ENCODE measurements around the gene SH3RF1.

SH3RF1 gene

DNA sequence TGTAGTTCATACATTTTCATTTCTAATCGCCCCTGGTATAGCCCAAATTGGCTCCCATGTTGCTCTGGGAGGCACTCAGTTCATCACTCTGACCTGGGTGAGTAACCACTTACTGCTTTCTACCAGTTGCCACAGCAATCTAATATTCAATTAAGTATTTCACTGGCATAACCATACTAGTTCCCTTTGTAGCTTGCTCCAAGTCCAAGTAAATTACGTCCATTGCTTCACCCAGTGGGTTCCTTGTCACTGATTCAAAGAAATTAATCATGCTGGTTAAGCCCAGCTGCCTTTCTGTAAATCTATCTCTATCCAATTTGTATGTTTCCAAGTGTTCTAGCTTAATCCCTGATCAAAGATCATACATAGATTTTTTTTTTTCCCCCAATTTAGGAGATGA, 168.7 kb downstream of the SH3RF1 start:
- no peak overlapping the region for H3K4me3 ChIP-seq (ENCODE audit: control insufficient read depth, low read depth, low read length)
- TF ChIP-seq, protein P1, sequence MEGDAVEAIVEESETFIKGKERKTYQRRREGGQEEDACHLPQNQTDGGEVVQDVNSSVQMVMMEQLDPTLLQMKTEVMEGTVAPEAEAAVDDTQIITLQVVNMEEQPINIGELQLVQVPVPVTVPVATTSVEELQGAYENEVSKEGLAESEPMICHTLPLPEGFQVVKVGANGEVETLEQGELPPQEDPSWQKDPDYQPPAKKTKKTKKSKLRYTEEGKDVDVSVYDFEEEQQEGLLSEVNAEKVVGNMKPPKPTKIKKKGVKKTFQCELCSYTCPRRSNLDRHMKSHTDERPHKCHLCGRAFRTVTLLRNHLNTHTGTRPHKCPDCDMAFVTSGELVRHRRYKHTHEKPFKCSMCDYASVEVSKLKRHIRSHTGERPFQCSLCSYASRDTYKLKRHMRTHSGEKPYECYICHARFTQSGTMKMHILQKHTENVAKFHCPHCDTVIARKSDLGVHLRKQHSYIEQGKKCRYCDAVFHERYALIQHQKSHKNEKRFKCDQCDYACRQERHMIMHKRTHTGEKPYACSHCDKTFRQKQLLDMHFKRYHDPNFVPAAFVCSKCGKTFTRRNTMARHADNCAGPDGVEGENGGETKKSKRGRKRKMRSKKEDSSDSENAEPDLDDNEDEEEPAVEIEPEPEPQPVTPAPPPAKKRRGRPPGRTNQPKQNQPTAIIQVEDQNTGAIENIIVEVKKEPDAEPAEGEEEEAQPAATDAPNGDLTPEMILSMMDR (IDR thresholded peaks at IDR 0.05; ENCODE audit: control insufficient read depth, insufficient read depth, low read depth, low read length, missing control alignments): no peak
- DNase-seq (ENCODE audit: low read depth): no peak

DNA sequence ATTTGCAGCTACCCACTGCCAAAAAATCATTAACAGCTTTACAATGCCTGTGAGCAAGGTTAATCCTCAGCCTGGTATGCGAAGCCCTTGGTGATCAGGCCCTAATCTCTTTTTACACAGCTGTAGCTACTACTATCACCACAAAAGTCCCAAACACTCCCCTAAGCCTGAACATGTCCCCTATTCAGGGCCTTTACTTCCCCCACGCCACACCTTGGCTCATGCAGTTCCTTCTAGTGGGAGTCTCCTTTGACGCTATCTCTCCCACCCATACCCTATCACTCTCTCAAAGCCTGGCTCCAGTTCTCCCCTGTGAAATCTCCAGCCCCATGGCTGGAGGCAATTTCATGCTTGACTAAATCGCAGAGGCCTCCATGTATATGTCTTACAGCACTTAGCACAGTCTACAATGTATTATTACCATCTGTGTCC, 170.1 kb downstream of the SH3RF1 start:
- TF ChIP-seq, protein P1 (IDR thresholded peaks at IDR 0.05; ENCODE audit: control insufficient read depth, insufficient read depth, low read depth, low read length, missing control alignments): no peak
- no peak overlapping the region for H3K4me3 ChIP-seq (ENCODE audit: control insufficient read depth, low read depth, low read length)
- DNase-seq (ENCODE audit: low read depth): no peak

DNA sequence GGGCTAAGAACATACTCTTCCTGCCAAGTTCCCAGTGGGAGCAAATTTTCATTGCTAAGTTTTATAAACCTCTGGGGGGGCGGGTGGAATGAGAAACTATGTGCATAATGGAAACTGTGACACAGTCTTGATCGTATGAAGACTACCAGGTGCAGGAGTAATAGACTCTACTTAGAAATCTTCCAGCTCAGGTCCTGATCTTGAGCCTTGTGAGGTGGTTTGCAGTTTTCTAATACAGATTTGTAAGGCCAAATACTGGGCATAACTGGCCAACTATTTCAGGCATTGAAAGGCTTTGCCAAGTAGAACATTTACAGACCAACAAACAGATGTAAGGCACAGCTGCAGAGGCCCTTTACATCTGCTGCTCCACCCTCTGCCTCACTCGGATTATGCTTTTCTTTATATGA, 171.0 kb downstream of the SH3RF1 start:
- H3K4me3 ChIP-seq (ENCODE audit: control insufficient read depth, low read depth, low read length): no peak overlapping the region
- TF ChIP-seq, protein P1 (IDR thresholded peaks at IDR 0.05; ENCODE audit: control insufficient read depth, insufficient read depth, low read depth, low read length, missing control alignments): no peak
- no peak for DNase-seq (ENCODE audit: low read depth)

DNA sequence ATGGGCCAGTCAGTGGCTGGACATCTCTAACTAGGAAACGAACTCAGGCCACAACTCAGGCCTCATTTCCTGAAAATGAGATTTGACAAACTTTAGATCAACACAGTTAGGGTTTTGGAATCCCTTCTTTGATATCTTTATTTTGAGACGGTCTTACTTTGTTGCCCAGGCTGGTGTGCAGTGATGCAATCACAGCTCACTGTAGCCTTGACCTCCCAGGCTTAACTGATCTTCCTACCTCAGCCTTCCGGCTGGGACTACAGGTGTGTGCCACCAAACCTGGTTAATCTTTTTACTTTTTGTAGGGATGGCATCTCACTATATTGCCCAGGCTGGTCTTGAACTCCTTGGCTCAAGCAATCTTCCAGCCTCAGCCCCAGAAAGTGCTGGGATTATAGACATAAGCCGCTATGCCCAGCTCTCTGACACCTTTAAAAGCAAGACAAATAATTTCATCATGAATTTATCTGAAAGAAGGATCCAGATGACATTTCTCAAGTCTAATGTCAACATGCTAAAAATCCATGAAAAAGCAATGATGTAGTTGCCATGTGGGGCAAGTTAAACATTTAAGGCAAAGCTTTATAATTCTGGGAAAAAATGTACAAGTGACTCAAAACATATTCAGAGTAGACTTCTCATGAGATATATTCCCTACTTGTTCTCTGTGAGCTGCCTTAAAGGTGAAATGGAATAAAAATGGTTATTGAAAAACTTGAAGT, 171.6 kb downstream of the SH3RF1 start:
- no peak for DNase-seq (ENCODE audit: low read depth)
- TF ChIP-seq, protein P1 (IDR thresholded peaks at IDR 0.05; ENCODE audit: control insufficient read depth, insufficient read depth, low read depth, low read length, missing control alignments): no peak
- no peak overlapping the region for H3K4me3 ChIP-seq (ENCODE audit: control insufficient read depth, low read depth, low read length)

DNA sequence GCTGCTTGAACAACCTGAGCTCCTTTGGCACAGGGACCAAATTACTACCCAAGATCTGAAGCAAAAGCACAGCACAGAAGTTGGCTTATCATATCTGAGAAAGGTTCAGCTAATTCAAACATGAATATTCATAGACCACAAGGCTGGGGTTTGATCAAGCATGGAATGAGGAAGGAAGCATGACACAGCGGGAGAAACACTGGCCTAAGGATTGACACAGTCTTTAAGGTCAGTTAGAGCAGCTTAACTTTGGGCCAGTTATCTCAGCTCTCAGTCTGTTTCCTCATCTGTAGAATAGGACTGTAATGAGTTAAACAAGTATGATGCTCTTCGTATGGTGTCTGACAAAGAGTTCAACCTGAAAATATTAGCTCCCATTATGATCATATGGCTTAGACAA, 172.2 kb downstream of the SH3RF1 start:
- H3K4me3 ChIP-seq (ENCODE audit: control insufficient read depth, low read depth, low read length): no peak overlapping the region
- TF ChIP-seq, protein P1 (IDR thresholded peaks at IDR 0.05; ENCODE audit: control insufficient read depth, insufficient read depth, low read depth, low read length, missing control alignments): no peak
- no peak for DNase-seq (ENCODE audit: low read depth)

DNA sequence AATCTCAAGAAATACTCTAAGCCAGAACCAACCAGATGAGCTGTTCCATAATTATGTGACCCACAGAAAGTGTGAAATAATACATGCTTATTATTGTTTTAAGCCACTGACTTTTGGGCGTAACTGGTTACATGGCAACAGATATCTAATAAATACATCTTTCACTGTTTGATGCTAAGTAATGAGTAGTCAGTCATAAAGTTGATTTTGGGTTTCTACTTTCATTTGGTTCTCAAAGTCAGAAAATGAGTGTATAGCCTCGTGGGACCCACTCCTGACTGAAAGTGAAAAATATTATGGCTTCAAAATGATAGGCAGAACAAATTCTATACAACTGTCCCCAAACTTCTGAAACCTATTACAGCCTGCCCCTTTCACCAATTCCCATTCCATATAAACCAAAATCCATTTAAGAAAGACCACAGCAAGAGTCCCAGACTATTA, 172.7 kb downstream of the SH3RF1 start:
- DNase-seq (ENCODE audit: low read depth): no peak
- H3K4me3 ChIP-seq (ENCODE audit: control insufficient read depth, low read depth, low read length): no peak overlapping the region
- TF ChIP-seq, protein P1 (IDR thresholded peaks at IDR 0.05; ENCODE audit: control insufficient read depth, insufficient read depth, low read depth, low read length, missing control alignments): no peak

Data from AG09309 (cell line).